NCI-H2227 (cell line): ENCODE results near the gene C22orf39.

Experiments
- DNase-seq: peaks from one replicate; lab custom pipeline; 2025; ENCODE audit not compliant: unreplicated experiment; lab: John Stamatoyannopoulos, UW

The C22orf39 gene

GRCh38 chr22:19402642-19403191 lies 44.8 kb downstream of the C22orf39 start:
- no peak for DNase-seq

- no peak for DNase-seq
Measured at GRCh38 chr22:19401483-19401882, 46.0 kb downstream of the C22orf39 start.

- DNase-seq = no peak
Measured at GRCh38 chr22:19400881-19401280, 46.6 kb downstream of the C22orf39 start.

GRCh38 chr22:19398652-19399051 lies 48.9 kb downstream of the C22orf39 start:
- no peak for DNase-seq

- DNase-seq = no peak
Measured at GRCh38 chr22:19398206-19398605, 49.3 kb downstream of the C22orf39 start.

- no peak for DNase-seq
Measured at GRCh38 chr22:19397734-19398104, 49.8 kb downstream of the C22orf39 start.

- DNase-seq = no peak
Measured at GRCh38 chr22:19396934-19397733, 50.4 kb downstream of the C22orf39 start.

GRCh38 chr22:19396561-19396933 lies 51.0 kb downstream of the C22orf39 start:
- DNase-seq = no peak

- no peak for DNase-seq
Measured at GRCh38 chr22:19395276-19395675, 52.2 kb downstream of the C22orf39 start.

- no peak for DNase-seq
Measured at GRCh38 chr22:19394274-19395050, 53.0 kb downstream of the C22orf39 start.

GRCh38 chr22:19393704-19394103 lies 53.8 kb downstream of the C22orf39 start:
- no peak for DNase-seq
